Activated effector memory CD4-positive, alpha-beta T cell treated with anti-CD3 and anti-CD28 coated beads, Interleukin-2, amount 50 U/mL, for 16 hours (primary cell): ENCODE data around the gene ABL2.
"Not testable (repeated sequence)": the region's sequence is repeated elsewhere in the genome, so short reads cannot be mapped to it uniquely, and the experiment has no call there.

ENCODE experiments used
- DNase-seq: peaks from one replicate; pipeline ENCODE4 v3.0.0-alpha.2; 2020

ABL2 gene

GRCh38 chr1:179213317-179213716 is 16.2 kb downstream of the ABL2 start:
- DNase-seq, result not testable (repeated sequence)

GRCh38 chr1:179208681-179209477 is 20.6 kb downstream of the ABL2 start:
- no peak for DNase-seq

GRCh38 chr1:179206812-179207211 is 22.7 kb downstream of the ABL2 start:
- no peak for DNase-seq

- no peak for DNase-seq
Observed at GRCh38 chr1:179205284-179205683, 24.2 kb downstream of the ABL2 start.

GRCh38 chr1:179202161-179202560 is 27.3 kb downstream of the ABL2 start:
- no peak for DNase-seq

GRCh38 chr1:179200586-179200985 is 28.9 kb downstream of the ABL2 start:
- DNase-seq, result no peak

GRCh38 chr1:179197690-179198297 is 31.7 kb downstream of the ABL2 start:
- DNase-seq, result no peak

GRCh38 chr1:179195857-179196256 is 33.6 kb downstream of the ABL2 start:
- not testable (repeated sequence) for DNase-seq

- DNase-seq, result no peak
Observed at GRCh38 chr1:179195376-179195775, 34.1 kb downstream of the ABL2 start.

- no peak for DNase-seq
Observed at GRCh38 chr1:179194068-179194537, 35.4 kb downstream of the ABL2 start.

GRCh38 chr1:179190861-179191260 is 38.6 kb downstream of the ABL2 start:
- DNase-seq, result no peak

GRCh38 chr1:179187735-179188471 is 41.6 kb downstream of the ABL2 start:
- no peak for DNase-seq

GRCh38 chr1:179187043-179187442 is 42.4 kb downstream of the ABL2 start:
- DNase-seq, result no peak

GRCh38 chr1:179184403-179184802 is 45.1 kb downstream of the ABL2 start:
- DNase-seq, result no peak

- DNase-seq, result no peak
Observed at GRCh38 chr1:179183857-179184256, 45.6 kb downstream of the ABL2 start.

- no peak for DNase-seq
Observed at GRCh38 chr1:179178950-179179349, 50.5 kb downstream of the ABL2 start.

GRCh38 chr1:179178183-179178582 is 51.3 kb downstream of the ABL2 start:
- DNase-seq, result no peak

GRCh38 chr1:179177615-179178014 is 51.9 kb downstream of the ABL2 start:
- no peak for DNase-seq

- no peak for DNase-seq
Observed at GRCh38 chr1:179177182-179177581, 52.3 kb downstream of the ABL2 start.

GRCh38 chr1:179175011-179175841 is 54.3 kb downstream of the ABL2 start:
- DNase-seq, result no peak

- DNase-seq, result not testable (repeated sequence)
Observed at GRCh38 chr1:179170468-179170770, 59.1 kb downstream of the ABL2 start.

- no peak for DNase-seq
Observed at GRCh38 chr1:179169616-179170467, 59.6 kb downstream of the ABL2 start.
